IPS-18c (cell line): ENCODE results near the gene TMEM140.
"Not testable (repeated sequence)": the region's sequence is repeated elsewhere in the genome, so short reads cannot be mapped to it uniquely, and the experiment has no call there.

Experiments used
- H3K4me3 ChIP-seq: 2 replicates; pipeline ENCODE4 v1.7.0; 2013; ENCODE audit warnings: low read depth, mild to moderate bottlenecking, low read length, moderate library complexity; ENCODE audit not compliant: insufficient read depth
- H3K9me3 ChIP-seq: one replicate; pipeline ENCODE4 v1.6.1; 2013; ENCODE audit warnings: mild to moderate bottlenecking, low read length, moderate library complexity; ENCODE audit not compliant: control insufficient read depth, insufficient read depth

The TMEM140 gene

DNA sequence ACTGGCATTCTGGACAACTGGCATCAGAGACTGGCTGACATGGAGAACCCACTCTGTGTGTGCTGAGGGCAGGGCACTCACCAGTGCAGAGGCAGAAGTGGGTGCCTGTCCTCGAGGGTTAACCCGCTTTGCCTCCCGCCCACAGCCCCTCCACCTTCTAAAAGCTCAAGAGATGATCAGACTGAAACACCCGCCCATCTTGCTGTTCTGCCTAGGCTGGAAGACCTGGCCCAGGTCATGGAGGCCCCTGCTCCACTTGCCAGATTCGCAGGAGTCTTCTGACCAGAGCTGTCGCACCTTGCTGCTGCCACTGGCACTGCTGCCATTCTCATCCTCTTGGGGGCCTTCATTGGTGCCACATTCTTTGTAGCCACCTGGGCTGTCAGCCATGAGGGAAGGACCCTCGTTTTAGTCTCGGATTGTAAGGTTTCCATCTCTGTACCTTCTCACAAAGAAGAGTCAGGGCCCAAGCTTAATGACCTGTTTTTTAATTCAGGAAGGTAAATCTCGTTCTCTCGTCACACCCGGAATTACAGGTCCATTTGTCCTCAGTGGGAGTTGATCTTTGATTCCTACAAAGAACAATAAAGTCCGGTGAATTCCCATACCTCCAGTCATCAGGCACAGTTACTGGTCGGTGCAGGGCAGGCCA is 20.7 kb downstream of the TMEM140 start:
- Histone ChIP-seq H3K4me3 (no peak overlapping the region), H3K9me3 (peaks cover 2% of the 10 kb centered on the region)

DNA sequence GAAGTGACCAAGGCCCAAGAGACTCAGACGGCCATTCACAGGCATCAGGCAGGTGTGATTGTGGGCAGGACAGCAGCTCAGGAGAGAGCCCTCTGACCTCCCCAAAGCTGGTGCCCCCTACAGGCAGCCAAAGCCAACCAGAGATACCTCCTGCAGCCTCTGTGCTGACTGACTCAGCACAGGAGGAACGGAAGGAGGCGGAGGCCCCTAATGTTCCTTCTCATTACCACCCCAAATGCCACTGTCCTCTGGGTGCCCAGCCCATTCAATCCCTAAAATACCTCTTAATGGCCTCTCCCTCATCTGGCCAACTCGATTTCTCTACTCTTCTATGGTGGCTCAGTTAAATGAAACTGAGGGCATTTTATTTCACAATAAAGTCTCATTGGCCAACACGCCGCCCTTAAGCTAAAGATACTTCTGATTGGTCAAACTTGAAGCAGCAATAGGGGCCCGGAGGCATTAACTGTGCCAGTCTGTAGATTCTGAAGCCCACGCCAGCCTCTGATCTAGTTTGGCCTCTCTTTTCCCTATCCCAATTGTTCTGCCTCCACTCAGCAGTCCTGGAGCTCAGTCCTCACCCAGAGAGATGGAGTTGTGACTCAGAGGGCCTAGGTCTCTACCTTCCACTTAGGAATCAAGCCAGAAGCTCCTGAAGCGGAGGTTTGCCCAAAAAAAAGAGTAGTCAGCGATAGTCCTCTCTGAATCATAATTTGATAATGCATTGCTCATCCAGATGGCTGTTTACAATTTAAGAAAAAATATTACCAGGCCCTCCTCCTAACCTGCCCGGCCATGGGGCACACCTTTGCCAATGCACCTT is 21.5 kb downstream of the TMEM140 start:
- Histone ChIP-seq H3K9me3 (peaks cover 2% of the 10 kb centered on the region), H3K4me3 (peak overlapping the region; percentile 84)

DNA sequence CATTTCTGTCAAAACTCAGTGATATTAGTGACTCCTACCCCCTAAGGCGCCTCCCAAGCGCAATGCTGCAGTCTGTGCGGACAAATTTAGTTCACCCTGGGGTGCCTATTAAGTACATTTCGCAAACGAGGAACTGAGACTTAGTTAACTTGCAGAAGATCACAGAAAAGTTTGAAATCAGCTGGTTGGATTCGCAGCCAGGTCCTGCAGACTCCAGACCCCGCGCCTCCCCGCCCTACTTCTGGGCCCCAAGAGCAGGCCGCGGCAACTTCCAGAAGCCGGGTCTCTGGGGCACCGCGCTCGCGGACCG is 22.0 kb downstream of the TMEM140 start:
- Histone ChIP-seq H3K9me3 (peaks cover 2% of the 10 kb centered on the region), H3K4me3 (peak overlapping the region; percentile 84)

DNA sequence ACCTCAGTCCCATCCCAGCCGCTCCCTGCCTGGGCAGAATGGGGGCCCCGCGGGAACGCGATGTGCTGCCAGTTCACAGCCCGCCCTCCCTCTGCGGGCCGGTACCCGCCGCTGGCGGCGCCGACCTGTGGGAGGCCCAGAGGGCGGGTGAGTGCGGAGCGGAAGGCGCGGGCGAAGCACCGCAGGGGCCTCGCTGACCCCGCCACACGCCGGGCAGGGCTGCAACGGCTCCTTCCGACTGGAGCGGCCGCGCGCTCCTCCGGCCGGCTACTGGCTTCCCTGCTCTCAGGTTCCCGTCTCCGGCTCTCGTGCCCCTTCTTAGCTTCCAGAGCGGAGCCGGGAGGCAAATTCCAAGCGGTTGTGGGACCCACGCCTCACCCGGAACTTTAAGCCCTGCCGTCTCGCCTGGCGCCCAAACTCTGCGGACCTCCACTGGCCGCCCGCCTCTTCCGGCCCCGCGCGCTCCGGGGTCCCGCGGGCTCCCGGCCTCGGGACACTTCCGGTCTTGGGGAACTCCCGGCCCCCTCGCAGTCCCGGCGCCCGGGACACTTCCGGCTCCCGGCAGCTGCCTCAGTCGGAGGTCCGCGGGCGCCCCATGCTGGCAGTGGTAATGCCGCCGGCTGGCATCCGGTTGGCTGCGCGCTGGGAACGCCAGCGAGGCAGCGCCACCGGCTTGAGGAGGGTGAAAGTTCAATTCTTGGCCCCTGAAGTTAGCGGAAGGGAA is 22.6 kb downstream of the TMEM140 start, which contains the start of gene CYREN:
Gene CYREN, minus strand, starts transcription at position 434 of the 724 bp plus-strand sequence. CDS start 1,785 bp downstream, outside the sequence.
- Histone ChIP-seq H3K9me3 (peaks cover 2% of the 10 kb centered on the region), H3K4me3 (peak within 1 kb of the TSS; percentile 84)

DNA sequence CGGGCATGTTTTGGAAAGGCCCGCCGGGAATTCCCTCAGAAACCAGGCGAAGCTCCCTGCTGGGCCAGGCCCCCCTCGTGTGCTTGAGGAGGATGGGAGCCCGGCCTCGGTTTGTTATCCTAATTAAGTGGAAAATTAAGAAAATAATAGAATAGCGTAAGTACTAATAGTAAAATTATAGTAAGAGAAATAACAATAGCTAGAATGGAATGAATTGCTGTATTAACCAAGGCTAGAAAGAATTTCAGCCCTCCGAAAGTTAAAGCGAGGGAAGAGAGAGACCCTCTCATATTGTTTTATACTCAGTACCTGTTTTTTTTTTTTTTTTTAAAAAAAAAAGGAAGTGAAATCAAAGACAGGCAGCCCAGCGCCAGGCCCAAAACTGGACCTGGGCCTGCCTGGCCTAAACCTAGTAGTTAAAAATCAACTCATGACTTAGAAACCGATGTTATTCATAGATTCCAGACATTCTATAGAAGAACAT is 23.2 kb downstream of the TMEM140 start:
- H3K4me3 ChIP-seq: peak overlapping the region; percentile 84; the same call in 1 of the 2 replicates
- not testable (repeated sequence) for H3K9me3 ChIP-seq

DNA sequence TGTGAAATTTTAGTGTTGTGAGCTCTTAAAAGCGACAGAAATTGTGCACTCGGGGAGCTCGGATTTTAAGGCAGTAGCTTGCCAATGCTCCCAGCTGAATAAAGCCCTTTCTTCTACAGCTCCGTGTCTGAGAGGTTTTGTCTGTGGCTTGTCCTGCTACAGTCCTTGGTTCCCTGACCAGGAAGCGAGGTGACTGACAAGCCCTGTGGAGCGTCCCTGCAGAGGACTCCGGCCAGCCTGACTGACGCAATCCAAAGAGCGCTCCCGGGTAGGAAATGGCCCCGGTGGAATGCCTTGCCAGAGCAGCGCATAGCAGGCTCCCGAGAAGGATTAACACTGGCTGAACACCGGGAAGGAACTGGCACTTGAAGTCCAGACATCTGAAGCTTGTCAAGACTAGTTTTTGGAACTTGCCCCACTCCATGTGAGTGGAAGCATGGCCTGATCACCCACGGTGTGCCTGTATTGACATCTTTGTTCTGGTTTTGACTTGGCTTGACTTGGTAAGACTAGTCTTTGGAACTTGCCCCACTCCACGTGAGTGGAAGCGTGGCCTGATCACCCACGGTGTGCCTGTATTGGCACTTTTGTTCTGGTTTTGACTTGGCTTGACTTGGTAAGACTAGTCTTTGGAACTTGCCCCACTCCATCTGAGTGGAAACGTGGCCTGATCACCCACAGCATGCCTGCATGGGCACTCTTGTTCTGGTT is 23.9 kb downstream of the TMEM140 start:
- H3K4me3 ChIP-seq, H3K9me3 ChIP-seq: not testable (repeated sequence)

DNA sequence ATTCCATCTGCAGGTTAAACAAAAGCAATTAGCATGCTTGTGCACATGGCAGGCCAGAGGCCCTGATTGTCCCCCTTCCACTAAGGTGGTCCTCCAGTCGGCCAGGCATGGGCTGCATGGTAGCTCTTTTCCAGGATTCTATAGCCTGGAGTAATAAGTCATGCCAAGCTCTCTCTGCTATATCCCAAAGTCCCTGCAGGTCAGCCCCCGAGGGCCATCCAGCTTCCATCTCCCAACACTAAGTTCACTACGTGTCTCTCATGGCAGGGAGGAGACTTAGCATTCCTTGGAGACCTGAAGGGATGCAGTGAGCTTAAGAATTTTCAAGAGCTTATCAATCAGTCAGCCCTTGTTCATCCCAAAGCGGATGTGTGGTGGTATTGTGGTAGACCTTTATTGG is 26.0 kb downstream of the TMEM140 start:
- H3K4me3 ChIP-seq: not testable (repeated sequence)

DNA sequence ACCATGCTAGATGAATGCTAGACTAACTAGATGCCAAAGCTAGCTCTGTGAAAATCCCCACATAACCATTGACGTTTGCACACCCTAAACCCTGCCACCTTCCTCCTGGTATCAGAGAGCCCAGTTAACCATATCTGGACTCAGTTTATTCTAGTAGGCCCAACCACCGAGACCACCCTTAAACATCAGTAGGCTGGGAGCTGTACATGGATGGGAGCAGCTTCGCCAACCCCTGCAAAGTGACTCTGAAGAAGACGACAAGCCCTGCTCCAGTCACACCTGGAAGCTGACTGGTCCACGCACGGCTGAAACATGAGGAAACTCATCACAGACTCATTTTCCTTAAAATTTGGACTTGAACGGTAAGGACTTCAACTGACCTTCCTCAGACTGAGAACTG is 27.1 kb downstream of the TMEM140 start:
- peaks cover 2% of the 10 kb centered on the region for H3K9me3 ChIP-seq
- no peak overlapping the region for H3K4me3 ChIP-seq

More for the DNA sequence above, 26.0 kb downstream of the TMEM140 start:
- H3K9me3 ChIP-seq: not testable (repeated sequence)

DNA sequence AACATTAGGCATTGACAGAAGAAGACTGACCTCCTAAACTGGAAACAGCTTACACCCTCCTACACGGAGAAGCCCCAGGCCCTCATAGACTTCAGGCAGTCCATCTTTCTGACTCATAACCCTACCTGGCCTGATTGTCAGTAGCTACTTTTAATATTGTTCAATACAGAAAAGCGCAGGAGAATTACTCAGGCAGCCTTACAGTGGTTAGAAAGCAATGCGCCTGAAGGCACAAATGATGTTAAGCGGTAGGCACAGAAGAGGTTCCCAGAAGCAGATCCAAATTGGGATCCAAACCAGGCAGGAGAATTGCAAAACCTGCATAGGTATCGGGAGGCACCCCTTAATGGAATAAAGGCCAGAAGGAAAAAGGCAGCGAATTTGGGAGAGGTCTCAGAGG is 28.1 kb downstream of the TMEM140 start:
- H3K4me3 ChIP-seq: no peak overlapping the region
- H3K9me3 ChIP-seq: peaks cover 2% of the 10 kb centered on the region

DNA sequence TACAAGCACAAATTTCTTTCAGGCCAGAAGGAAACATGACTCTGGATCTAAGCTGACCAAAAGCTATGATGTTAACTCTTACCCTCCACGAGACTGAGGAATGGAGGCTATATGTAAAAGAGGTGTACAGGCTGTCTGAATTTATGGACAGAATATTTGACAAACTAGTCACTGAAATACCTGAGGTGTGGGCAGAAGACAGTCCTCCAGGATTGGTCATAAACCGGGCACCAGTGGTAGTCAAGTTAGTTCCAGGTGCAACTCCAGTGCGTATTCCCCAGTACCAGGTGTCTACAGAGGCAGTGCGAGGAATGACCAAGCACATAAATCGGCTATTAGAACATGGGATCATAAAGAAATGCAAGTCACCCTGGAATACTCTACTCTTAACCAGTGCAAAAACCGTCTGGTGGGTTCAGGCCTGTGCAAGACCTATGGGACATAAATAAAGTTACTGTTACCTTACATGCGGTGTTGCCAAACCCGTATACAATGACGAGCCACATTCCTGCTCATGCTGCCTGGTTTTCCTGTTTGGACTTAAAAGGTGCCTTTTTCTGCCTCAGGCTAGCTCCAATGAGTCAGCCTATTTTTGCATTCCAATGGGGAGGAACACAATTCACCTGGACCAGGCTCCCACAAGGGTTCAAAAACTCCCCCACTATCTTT is 29.3 kb downstream of the TMEM140 start:
- Histone ChIP-seq H3K4me3 (no peak overlapping the region), H3K9me3 (peaks cover 2% of the 10 kb centered on the region)

DNA sequence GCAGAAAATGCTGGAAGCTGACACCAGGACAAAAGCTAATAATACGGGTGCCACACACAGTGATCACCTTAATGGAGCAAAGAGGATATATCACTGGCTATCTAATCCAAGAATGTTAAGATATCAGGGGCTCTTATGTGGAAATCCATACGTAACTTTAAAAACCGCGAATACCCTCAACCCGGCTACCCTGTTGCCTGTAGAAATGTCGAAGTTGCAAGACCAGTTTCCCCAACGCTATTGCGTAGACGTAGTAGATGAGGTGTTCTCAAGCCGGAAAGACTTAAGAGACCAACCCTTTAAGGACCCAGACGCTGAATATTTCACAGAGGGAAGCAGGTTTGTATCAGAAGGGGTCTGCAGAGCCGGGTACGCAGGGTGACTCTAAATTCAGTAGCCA is 30.5 kb downstream of the TMEM140 start:
- H3K4me3 ChIP-seq: no peak overlapping the region
- H3K9me3 ChIP-seq: peaks cover 2% of the 10 kb centered on the region

DNA sequence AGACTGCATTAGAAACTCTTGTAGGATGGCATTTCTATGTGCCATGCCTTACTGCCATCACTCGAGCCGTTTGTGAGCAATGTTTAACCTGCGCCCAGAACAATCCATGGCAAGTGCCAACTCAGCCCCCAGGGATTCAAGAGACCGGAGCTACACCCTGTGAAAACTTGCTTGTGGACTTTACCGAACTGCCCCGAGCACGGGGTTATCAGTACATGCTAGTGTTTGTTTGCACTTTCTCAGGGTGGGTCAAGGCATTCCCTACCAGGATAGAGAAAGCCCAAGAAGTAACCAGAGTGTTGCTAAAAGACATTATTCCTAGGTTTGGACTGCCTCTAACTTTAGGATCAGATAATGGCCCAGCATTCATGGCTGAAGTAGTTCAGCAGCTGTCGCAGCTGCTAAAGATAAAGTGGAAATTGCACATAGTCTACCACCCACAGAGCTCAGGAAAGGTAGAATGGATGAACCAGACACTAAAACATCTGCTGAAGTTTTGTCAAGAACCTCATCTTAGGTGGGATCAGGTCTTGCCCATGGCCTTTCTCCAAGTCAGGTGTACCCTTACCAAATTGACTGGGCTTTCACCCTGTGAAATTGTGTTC is 31.6 kb downstream of the TMEM140 start:
- peaks cover 2% of the 10 kb centered on the region for H3K9me3 ChIP-seq
- H3K4me3 ChIP-seq: no peak overlapping the region

DNA sequence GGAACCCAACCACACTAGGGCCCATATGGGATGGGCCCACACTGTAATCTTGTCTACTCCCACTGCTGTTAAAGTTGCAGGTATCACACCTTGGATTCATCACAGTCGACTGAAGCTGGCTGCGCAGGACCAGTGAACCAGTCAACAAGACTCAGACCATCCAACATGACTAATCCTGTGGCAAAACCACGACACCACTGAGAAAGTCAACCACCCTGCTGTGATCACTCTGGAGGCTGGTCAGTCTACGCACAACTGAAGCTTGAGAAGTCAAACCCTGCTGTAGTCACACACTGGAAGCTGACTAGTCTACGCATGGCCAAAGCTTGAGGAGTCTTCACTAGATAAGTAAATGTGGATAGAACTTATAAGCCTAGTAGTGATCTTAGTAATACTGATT is 32.2 kb downstream of the TMEM140 start:
- H3K4me3 ChIP-seq: no peak overlapping the region
- peaks cover 2% of the 10 kb centered on the region for H3K9me3 ChIP-seq

DNA sequence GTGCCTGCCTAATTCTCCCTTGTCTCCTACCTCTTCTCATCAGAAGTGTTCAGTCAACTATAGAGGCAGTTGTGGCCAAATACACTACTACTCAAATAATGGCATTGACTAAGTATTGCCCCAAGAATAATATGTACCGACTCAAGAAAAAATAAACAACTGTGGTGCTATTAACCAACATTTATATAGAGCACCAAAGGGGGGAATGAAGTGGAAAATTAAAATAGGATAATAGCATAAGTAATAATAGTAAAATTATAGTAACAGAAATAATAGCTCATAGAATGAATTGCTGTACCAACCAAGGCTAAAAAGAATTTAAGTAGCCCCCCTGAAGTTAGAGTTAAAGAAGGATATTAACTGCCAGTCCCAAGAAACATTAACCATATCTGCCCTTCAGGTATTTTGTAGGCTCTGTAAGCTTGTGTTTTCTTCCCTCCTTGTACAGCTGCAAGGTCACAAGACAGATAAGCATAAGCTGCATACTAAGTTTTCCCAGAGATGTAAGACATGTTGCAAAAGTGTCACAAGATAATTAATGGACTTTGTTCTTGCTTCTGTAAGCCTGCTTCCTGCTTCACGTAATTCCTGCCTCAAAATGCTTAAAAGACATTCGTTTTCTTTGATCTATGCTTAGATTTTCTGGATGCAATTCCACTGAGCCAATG is 33.5 kb downstream of the TMEM140 start:
- Histone ChIP-seq H3K4me3 (no peak overlapping the region), H3K9me3 (peaks cover 2% of the 10 kb centered on the region)

DNA sequence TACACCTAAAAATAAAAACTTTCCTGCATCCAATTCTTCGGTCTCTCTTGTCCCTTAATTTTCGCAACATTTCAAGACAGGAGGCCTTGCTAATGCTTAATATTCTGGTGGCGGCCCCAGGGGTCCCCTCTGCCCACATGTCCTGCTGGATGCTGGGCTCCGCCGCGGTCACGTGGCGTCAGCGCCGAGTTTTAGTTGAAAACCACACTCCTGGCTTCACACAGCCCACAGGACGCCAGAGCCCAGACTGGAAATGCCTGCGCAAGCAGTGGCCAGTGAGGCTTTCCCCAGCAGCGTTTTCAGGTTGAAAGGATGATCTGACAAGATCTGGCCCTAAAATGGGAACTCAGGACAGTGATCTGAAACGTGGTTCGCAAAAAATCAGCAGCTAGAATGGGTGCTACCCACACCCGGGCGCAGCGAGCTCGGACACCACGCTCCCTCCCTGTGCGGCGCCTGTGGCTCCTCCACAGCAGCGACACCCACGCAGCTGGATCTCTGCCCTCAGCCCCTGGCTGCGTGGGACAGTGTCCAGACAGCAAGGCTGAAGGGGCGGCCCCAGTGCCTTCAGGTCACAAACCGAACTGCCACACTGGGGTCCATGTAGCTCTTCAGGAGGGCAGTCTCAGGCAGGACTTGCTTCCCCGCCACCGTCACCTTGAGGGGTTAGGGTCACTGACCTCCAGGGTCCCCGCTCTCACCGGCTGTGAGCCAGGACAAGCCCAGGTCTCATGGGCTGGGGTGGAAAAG is 34.2 kb downstream of the TMEM140 start:
- no peak overlapping the region for H3K4me3 ChIP-seq
- peaks cover 2% of the 10 kb centered on the region for H3K9me3 ChIP-seq
